ENCODE results near the gene UPF1. TPM values are rescaled to one million over a fixed set of nuclear protein-coding genes. Genes with fewer than 3 reads are reported as not detected.

Gene UPF1
- 10 to 100 TPM; 48.4 to 55.3 (median 49.0) TPM for total RNA-seq
- 10 to 100 TPM; 27.6 to 62.1 (median 31.4) TPM for polyA plus RNA-seq

DNA sequence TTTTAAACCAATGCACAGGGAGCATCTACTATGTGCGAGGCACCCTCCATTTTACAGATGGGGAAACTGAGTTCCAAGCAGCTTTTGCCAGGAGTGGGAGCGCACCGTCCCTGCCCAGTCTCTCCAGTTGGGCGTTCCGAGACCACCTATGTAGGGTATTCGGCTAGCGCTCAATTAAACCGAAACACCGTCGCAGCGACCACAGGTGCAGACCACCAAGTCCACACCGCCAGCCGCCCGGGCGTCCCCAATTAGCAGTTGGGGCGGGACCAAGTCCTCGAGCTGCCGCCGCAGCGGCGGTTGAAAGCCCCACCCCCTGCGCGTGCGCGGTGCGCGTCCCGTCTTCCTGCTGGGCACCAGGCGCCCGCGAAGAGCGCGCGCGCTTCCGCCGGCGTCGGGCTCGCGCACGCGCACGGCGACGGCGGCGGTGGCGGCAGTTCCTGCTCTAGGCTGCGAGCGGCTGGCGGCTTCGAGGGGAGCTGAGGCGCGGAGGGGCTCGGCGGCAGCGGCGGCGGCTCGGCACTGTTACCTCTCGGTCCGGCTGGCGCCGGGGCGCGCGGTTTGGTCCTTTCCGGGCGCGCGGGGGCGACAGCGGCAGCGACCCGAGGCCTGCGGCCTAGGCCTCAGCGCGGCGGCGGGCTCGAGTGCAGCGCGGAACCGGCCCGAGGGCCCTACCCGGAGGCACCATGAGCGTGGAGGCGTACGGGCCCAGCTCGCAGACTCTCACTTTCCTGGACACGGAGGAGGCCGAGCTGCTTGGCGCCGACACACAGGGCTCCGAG is at the start of gene UPF1:
TSS of gene UPF1 (plus strand) at position 436 of the 782 bp plus-strand sequence. CDS start at position 687, 251 bp downstream.
- intact Hi-C loops (cut with DNase I), result loop anchor here (5.0 kb wide), 1 partner anchor 244 kb away; the partner anchor contains the start of gene REX1BD
- Histone ChIP-seq H3K4me3 (peak within 1 kb of the TSS; percentile 68 to 97 (median 86)), H3K9me3 (peaks cover 4 to 6% (median 6%) of the 10 kb centered on the region in 4 donors), H3K27ac (peak within 1 kb of the TSS; percentile 86 to 91 (median 88)), H3K27me3 (no peaks in the 10 kb centered on the region), H3K36me3 (no peaks in the 10 kb centered on the region), H3K4me1 (peaks cover 0 to 45% (median 35%) of the 10 kb centered on the region in 4 donors)
- WGBS, 2 donors, result 0% methylated on average over 96 of the region's 96 CpGs
- peak; percentile 95 for DNase-seq
- TF ChIP-seq, protein P1, sequence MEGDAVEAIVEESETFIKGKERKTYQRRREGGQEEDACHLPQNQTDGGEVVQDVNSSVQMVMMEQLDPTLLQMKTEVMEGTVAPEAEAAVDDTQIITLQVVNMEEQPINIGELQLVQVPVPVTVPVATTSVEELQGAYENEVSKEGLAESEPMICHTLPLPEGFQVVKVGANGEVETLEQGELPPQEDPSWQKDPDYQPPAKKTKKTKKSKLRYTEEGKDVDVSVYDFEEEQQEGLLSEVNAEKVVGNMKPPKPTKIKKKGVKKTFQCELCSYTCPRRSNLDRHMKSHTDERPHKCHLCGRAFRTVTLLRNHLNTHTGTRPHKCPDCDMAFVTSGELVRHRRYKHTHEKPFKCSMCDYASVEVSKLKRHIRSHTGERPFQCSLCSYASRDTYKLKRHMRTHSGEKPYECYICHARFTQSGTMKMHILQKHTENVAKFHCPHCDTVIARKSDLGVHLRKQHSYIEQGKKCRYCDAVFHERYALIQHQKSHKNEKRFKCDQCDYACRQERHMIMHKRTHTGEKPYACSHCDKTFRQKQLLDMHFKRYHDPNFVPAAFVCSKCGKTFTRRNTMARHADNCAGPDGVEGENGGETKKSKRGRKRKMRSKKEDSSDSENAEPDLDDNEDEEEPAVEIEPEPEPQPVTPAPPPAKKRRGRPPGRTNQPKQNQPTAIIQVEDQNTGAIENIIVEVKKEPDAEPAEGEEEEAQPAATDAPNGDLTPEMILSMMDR (IDR thresholded peaks at IDR 0.05), result no peak
- no peak for TF ChIP-seq EP300 (IDR thresholded peaks at IDR 0.05)
- no peak for TF ChIP-seq POLR2A (IDR thresholded peaks at IDR 0.05)
- peak; percentile 21 to 88 (median 62) for TF ChIP-seq POLR2AphosphoS5 (IDR thresholded peaks at IDR 0.05)

- intact Hi-C loops (cut with DNase I), result no loop called here
- peaks cover 0 to 21% (median 15%) of the 10 kb centered on the region in 4 donors for H3K4me1 ChIP-seq
- no peak for DNase-seq
- H3K27me3 ChIP-seq, result peaks cover 15 to 47% (median 30%) of the 10 kb centered on the region in 3 donors
- H3K36me3 ChIP-seq, result no peaks in the 10 kb centered on the region
- H3K27ac ChIP-seq, result no peak overlapping the region
- TF ChIP-seq, protein P1 (IDR thresholded peaks at IDR 0.05), result no peak
- no peak for TF ChIP-seq EP300 (IDR thresholded peaks at IDR 0.05)
- H3K4me3 ChIP-seq, result no peak overlapping the region
- H3K9me3 ChIP-seq, result no peaks in the 10 kb centered on the region
- WGBS, 2 donors, result 83 to 84% methylated on average over 22 of the region's 22 CpGs
Observed at GRCh38 chr19:18782559-18783225, 49.1 kb upstream of the UPF1 start.

- intact Hi-C loops (cut with DNase I), result no loop called here
- peaks cover 0 to 32% (median 29%) of the 10 kb centered on the region in 4 donors for H3K4me1 ChIP-seq
- no peaks in the 10 kb centered on the region for H3K36me3 ChIP-seq
- DNase-seq, result no peak
- peaks cover 30 to 47% (median 44%) of the 10 kb centered on the region in 3 donors for H3K27me3 ChIP-seq
- 87 to 89% methylated on average over 19 of the region's 19 CpGs for WGBS, 2 donors
- no peak overlapping the region for H3K4me3 ChIP-seq
- H3K9me3 ChIP-seq, result no peaks in the 10 kb centered on the region
- no peak overlapping the region for H3K27ac ChIP-seq
- TF ChIP-seq POLR2AphosphoS5 (IDR thresholded peaks at IDR 0.05) (no peak), EP300 (IDR thresholded peaks at IDR 0.05) (no peak), POLR2A (IDR thresholded peaks at IDR 0.05) (no peak)
- TF ChIP-seq, protein P1 (IDR thresholded peaks at IDR 0.05), result no peak
Observed at GRCh38 chr19:18783958-18784785, 47.6 kb upstream of the UPF1 start.

DNA sequence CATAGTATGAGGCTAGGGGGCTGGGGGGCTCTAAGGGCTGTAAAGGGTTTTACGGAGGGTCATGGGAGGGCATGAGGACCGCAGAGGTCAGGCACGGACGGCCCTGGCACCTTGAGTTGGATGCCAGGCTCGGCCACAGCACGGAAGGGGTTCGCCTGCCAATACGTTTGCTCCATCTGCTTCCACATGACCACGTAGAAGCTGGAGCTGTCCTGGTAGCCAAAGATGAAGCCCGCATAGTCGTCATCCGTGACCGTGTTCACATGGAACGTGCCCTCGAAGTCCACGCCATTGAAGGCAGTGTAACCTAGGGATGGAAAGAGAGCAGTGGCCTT is 47.0 kb upstream of the UPF1 start:
- H3K4me3 ChIP-seq, result no peak overlapping the region
- no peaks in the 10 kb centered on the region for H3K9me3 ChIP-seq
- H3K36me3 ChIP-seq, result no peaks in the 10 kb centered on the region
- intact Hi-C loops (cut with DNase I), result no loop called here
- peaks cover 36 to 53% (median 50%) of the 10 kb centered on the region in 3 donors for H3K27me3 ChIP-seq
- 63 to 78% methylated on average over 16 of the region's 16 CpGs for WGBS, 2 donors
- TF ChIP-seq EP300 (IDR thresholded peaks at IDR 0.05) (no peak), POLR2AphosphoS5 (IDR thresholded peaks at IDR 0.05) (no peak), POLR2A (IDR thresholded peaks at IDR 0.05) (no peak)
- TF ChIP-seq, protein P1 (IDR thresholded peaks at IDR 0.05), result no peak
- no peak overlapping the region for H3K27ac ChIP-seq
- H3K4me1 ChIP-seq, result peaks cover 0 to 38% (median 34%) of the 10 kb centered on the region in 4 donors
- no peak for DNase-seq
